HEK293 (cell line): ENCODE measurements around the gene ZXDC.

Experiments
- CTCF ChIA-PET: fragments of 350-600 bp; formaldehyde crosslinking; extraction: SDS; loops from one replicate; lab custom pipeline; 2021; ENCODE audit warnings: antibody characterized with exemption; lab: Yijun Ruan, JAX
- POLR2A ChIA-PET: fragments of 300-600 bp; formaldehyde crosslinking; extraction: SDS; loops from one replicate; lab custom pipeline; 2020; ENCODE audit warnings: antibody characterized with exemption, inconsistent platforms; lab: Yijun Ruan, JAX
- H3K27ac ChIP-seq: fragments of 200-500 bp; sonication (Bioruptor generic); 2 replicates; pipeline ENCODE4 v1.5.1; 2014; ENCODE audit warnings: low read depth, low read length, control low read depth, inconsistent platforms; ENCODE audit errors: extremely low read depth
- H3K36me3 ChIP-seq, 2 experiments: fragments of 200-500 bp in 1 of 2; sonication (Bioruptor generic) in 1 of 2; 1 replicate in 1 of 2; 2 replicates in 1 of 2; pipeline ENCODE4 v1.5.1; 2014 to 2017; ENCODE audit warnings: inconsistent platforms in 2 of 2, low read length in 2 of 2; ENCODE audit not compliant: control insufficient read depth in 2 of 2, insufficient read depth in 1 of 2
- H3K4me1 ChIP-seq: fragments of 200-500 bp; sonication (Bioruptor generic); 2 replicates; pipeline ENCODE4 v1.5.1; 2014; ENCODE audit warnings: mild to moderate bottlenecking, low read length, inconsistent platforms; ENCODE audit not compliant: control insufficient read depth, insufficient read depth
- H3K4me3 ChIP-seq: 2 replicates; pipeline ENCODE4 v1.5.1; 2011; ENCODE audit warnings: low read depth, mild to moderate bottlenecking, control low read depth, low read length, moderate library complexity
- H3K9me3 ChIP-seq: fragments of 200-500 bp; sonication (Bioruptor generic); 2 replicates; pipeline ENCODE4 v1.5.1; 2014; ENCODE audit warnings: low read depth, low read length, inconsistent platforms; ENCODE audit not compliant: control insufficient read depth, insufficient read depth
- BCL11A ChIP-seq: fragments of 450-650 bp; formaldehyde crosslinking; IDR thresholded peaks from 2 replicates; pipeline ENCODE4 v1.5.1; 2016; ENCODE audit warnings: low read depth, missing biosample characterization, missing genetic modification characterization
- EGR2 ChIP-seq: fragments of 450-650 bp; formaldehyde crosslinking; IDR thresholded peaks from 2 replicates; pipeline ENCODE4 v1.5.1; 2016; ENCODE audit warnings: low read depth, missing biosample characterization, missing genetic modification characterization
- GLI4 ChIP-seq: fragments of 450-650 bp; formaldehyde crosslinking; IDR thresholded peaks from 2 replicates; pipeline ENCODE4 v1.5.1; 2016; ENCODE audit warnings: missing biosample characterization, missing genetic modification characterization
- KLF16 ChIP-seq: fragments of 450-650 bp; formaldehyde crosslinking; IDR thresholded peaks from 2 replicates; pipeline ENCODE4 v1.5.1; 2017; ENCODE audit warnings: missing biosample characterization, missing genetic modification characterization
- KLF9 ChIP-seq: fragments of 450-650 bp; formaldehyde crosslinking; IDR thresholded peaks from 2 replicates; pipeline ENCODE4 v1.5.1; 2016; ENCODE audit warnings: missing biosample characterization, missing genetic modification characterization, low read depth
- SCRT1 ChIP-seq: fragments of 450-650 bp; formaldehyde crosslinking; IDR thresholded peaks from 2 replicates; pipeline ENCODE4 v1.5.1; 2016; ENCODE audit warnings: missing biosample characterization, missing genetic modification characterization, borderline replicate concordance
- SCRT2 ChIP-seq: fragments of 450-650 bp; formaldehyde crosslinking; IDR thresholded peaks from 2 replicates; pipeline ENCODE4 v1.5.1; 2016; ENCODE audit warnings: missing biosample characterization, missing genetic modification characterization
- ZBTB17 ChIP-seq: fragments of 450-650 bp; formaldehyde crosslinking; IDR thresholded peaks from 2 replicates; pipeline ENCODE4 v1.5.1; 2016; ENCODE audit warnings: missing biosample characterization, missing genetic modification characterization
- ZBTB20 ChIP-seq: fragments of 450-650 bp; formaldehyde crosslinking; IDR thresholded peaks from 2 replicates; pipeline ENCODE4 v1.5.1; 2016; ENCODE audit warnings: missing biosample characterization, missing genetic modification characterization
- ZBTB48 ChIP-seq: fragments of 450-650 bp; formaldehyde crosslinking; IDR thresholded peaks from 2 replicates; pipeline ENCODE4 v1.5.1; 2016; ENCODE audit warnings: missing biosample characterization, missing genetic modification characterization
- ZFHX2 ChIP-seq: fragments of 450-650 bp; formaldehyde crosslinking; conservative IDR thresholded peaks from 2 replicates; pipeline ENCODE4 v1.5.1; 2016; ENCODE audit warnings: missing biosample characterization, missing genetic modification characterization
- ZNF146 ChIP-seq: fragments of 450-650 bp; formaldehyde crosslinking; IDR thresholded peaks from 2 replicates; pipeline ENCODE4 v1.5.1; 2016; ENCODE audit warnings: missing biosample characterization, missing genetic modification characterization
- ZNF214 ChIP-seq: fragments of 450-650 bp; formaldehyde crosslinking; IDR thresholded peaks from 2 replicates; pipeline ENCODE4 v1.5.1; 2017; ENCODE audit warnings: missing biosample characterization, mild to moderate bottlenecking, missing genetic modification characterization, borderline replicate concordance
- ZNF239 ChIP-seq: fragments of 450-650 bp; formaldehyde crosslinking; IDR thresholded peaks from 2 replicates; pipeline ENCODE4 v1.5.1; 2016; ENCODE audit warnings: missing biosample characterization, missing genetic modification characterization
- ZNF274 ChIP-seq, 2 experiments: fragments of 200-500 bp in 1 of 2; fragments of 450-650 bp in 1 of 2; sonication (Bioruptor generic) in 1 of 2; formaldehyde crosslinking in 1 of 2; IDR thresholded peaks; 2 replicates each; pipeline versions ENCODE4 v1.5.1 to v1.6.1; 2014 to 2016; ENCODE audit warnings: borderline replicate concordance in 1 of 2, inconsistent platforms in 1 of 2, low read length in 1 of 2, missing biosample characterization in 1 of 2, missing genetic modification characterization in 1 of 2
- ZNF394 ChIP-seq: fragments of 450-650 bp; formaldehyde crosslinking; IDR thresholded peaks from 2 replicates; pipeline ENCODE4 v1.5.1; 2016; ENCODE audit warnings: missing biosample characterization, missing genetic modification characterization, mild to moderate bottlenecking, moderate library complexity, borderline replicate concordance
- ZNF596 ChIP-seq: fragments of 450-650 bp; IDR thresholded peaks from 2 replicates; pipeline ENCODE4 v1.5.0; 2018; ENCODE audit warnings: missing biosample characterization, mild to moderate bottlenecking, missing genetic modification characterization, moderate library complexity
- ZSCAN30 ChIP-seq: fragments of 450-650 bp; IDR thresholded peaks from 2 replicates; pipeline ENCODE4 v1.5.1; 2018; ENCODE audit warnings: missing biosample characterization, mild to moderate bottlenecking, missing genetic modification characterization, moderate library complexity
- TF ChIP-seq, protein P1 (sequence below): fragments of 450-650 bp; formaldehyde crosslinking; IDR thresholded peaks from 2 replicates; pipeline ENCODE4 v1.5.1; 2016; ENCODE audit warnings: missing biosample characterization, missing genetic modification characterization
- TF ChIP-seq, protein P2 (sequence below): fragments of 450-650 bp; formaldehyde crosslinking; IDR thresholded peaks from 2 replicates; pipeline ENCODE4 v1.5.1; 2016; ENCODE audit warnings: missing biosample characterization, missing genetic modification characterization
- TF ChIP-seq, protein P3 (sequence below): fragments of 450-650 bp; formaldehyde crosslinking; IDR thresholded peaks from 2 replicates; pipeline ENCODE4 v1.5.1; 2016; ENCODE audit warnings: missing biosample characterization, missing genetic modification characterization
- TF ChIP-seq, protein P4 (sequence below): fragments of 450-650 bp; formaldehyde crosslinking; IDR thresholded peaks from 2 replicates; pipeline ENCODE4 v1.5.1; 2017; ENCODE audit warnings: missing biosample characterization, mild to moderate bottlenecking, missing genetic modification characterization, moderate library complexity
- TF ChIP-seq, protein P5 (sequence below): fragments of 450-650 bp; formaldehyde crosslinking; IDR thresholded peaks from 2 replicates; pipeline ENCODE4 v1.5.1; 2016; ENCODE audit warnings: missing biosample characterization, missing genetic modification characterization
- TF ChIP-seq, protein P6 (sequence below): fragments of 450-650 bp; formaldehyde crosslinking; IDR thresholded peaks from 2 replicates; pipeline ENCODE4 v1.5.1; 2016; ENCODE audit warnings: missing biosample characterization, missing genetic modification characterization

The ZXDC gene

DNA sequence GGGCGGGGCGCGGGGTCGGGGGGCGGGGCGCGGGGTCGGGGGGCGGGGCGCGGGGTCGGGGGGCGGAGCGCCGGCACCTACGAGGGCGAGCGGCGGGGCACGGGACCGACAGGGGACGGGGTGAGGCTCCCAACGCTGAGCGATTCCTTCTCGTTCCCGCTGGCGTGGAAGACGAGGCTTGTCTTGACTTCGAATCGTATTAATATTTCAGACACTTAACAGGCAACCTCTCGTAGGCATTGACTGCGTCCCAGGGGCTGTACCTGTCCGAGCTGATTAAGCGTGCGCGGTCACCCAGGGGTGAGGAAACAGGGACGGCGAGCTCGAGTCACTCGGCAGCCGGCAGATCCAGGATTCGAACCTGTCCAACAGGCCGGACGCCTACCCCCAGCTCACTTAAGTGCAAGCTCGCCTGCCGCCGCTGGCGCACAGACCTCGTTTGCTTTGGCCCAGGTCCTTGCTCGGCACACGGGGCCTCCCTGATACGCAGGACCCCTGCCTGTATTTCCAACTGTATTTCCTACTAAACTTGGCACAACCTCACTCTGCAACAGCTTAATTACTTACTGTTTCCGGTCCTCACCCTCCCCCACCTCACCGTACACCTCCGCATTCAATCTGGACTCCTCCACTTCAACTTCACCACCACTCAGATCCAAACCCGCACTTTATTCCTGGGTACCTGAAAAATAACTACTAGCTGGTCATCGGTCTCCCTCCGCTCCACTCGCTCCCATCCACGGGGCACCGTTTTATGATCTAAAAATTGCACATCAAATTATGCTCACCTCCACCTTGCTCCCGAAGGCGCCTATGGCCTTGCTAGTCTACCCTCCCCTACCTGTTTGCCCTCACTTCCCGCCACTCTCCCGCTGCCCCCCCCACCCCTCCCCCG, 722 bp upstream of the ZXDC start (continued):
- peak; percentile 46; the same call in 1 of the 2 replicates for TF ChIP-seq ZBTB20 (tag by site-specific recombination)
- TF ChIP-seq, protein P1, sequence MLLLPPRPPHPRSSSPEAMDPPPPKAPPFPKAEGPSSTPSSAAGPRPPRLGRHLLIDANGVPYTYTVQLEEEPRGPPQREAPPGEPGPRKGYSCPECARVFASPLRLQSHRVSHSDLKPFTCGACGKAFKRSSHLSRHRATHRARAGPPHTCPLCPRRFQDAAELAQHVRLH (tag by site-specific recombination): peak; percentile 25; the same call in 1 of the 2 replicates
- TF ChIP-seq EGR2: peak; percentile 23; the same call in 1 of the 2 replicates
- TF ChIP-seq ZSCAN30 (tag by site-specific recombination): no peak
- peak; percentile 46; the same call in 1 of the 2 replicates for TF ChIP-seq ZFHX2 (tag by site-specific recombination)
- 0 out of 2 replicates have a peak, but pooled peaks have one; percentile 27 for TF ChIP-seq ZBTB48
- TF ChIP-seq, protein P2, sequence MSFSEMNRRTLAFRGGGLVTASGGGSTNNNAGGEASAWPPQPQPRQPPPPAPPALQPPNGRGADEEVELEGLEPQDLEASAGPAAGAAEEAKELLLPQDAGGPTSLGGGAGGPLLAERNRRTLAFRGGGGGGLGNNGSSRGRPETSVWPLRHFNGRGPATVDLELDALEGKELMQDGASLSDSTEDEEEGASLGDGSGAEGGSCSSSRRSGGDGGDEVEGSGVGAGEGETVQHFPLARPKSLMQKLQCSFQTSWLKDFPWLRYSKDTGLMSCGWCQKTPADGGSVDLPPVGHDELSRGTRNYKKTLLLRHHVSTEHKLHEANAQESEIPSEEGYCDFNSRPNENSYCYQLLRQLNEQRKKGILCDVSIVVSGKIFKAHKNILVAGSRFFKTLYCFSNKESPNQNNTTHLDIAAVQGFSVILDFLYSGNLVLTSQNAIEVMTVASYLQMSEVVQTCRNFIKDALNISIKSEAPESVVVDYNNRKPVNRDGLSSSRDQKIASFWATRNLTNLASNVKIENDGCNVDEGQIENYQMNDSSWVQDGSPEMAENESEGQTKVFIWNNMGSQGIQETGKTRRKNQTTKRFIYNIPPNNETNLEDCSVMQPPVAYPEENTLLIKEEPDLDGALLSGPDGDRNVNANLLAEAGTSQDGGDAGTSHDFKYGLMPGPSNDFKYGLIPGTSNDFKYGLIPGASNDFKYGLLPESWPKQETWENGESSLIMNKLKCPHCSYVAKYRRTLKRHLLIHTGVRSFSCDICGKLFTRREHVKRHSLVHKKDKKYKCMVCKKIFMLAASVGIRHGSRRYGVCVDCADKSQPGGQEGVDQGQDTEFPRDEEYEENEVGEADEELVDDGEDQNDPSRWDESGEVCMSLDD (tag by site-specific recombination): no peak
- no peak for TF ChIP-seq ZNF394 (tag by site-specific recombination)
- TF ChIP-seq KLF9: peak; percentile 13; the same call in 1 of the 2 replicates
- TF ChIP-seq, protein P3, sequence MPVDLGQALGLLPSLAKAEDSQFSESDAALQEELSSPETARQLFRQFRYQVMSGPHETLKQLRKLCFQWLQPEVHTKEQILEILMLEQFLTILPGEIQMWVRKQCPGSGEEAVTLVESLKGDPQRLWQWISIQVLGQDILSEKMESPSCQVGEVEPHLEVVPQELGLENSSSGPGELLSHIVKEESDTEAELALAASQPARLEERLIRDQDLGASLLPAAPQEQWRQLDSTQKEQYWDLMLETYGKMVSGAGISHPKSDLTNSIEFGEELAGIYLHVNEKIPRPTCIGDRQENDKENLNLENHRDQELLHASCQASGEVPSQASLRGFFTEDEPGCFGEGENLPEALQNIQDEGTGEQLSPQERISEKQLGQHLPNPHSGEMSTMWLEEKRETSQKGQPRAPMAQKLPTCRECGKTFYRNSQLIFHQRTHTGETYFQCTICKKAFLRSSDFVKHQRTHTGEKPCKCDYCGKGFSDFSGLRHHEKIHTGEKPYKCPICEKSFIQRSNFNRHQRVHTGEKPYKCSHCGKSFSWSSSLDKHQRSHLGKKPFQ (tag by site-specific recombination): no peak
- peak; percentile 94 for TF ChIP-seq ZBTB17 (tag by site-specific recombination)

DNA sequence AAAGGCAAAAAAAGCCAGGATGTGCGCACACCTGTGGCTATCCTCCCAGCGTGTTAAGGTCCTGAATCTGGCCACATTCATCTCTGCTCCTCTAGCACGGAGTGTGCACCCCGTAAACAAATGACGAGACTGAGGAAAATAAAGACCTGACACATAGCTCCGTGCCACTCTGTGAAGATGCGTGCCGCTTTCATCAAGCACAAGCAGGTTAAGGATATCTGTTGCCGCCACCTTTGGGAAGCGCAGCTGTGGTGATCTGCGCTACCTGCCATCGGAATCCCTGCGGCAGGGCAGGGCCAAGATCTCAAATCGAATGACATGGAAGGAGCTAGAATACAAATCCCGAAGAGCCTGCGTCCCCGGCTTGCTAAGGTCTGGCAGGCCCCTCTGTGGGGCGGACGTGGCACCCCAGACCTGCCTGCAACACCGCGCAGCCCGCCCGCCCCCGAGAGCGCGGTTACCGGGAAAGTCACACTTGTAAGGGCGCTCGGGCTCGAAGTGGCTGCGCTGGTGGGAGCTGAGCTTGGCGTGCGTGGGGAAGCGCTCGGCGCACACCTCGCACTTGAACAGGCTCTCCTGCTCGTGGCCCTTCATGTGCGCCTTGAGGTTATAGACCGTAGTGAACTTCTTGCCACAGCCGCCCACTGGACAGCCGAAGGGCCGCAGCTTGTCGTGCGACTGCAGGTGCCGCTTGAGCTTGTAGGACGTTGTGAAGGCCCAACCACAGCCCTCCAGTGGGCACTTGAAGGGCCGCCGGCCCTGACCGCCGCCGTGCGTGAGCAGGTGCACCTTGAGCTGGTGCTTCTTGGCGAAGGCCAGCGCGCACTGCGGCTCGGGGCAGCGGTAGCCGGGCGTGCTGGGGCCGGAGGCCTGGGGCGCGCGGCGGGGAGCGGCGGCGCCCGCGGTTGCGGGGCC, 936 bp downstream of the ZXDC start:
- Histone ChIP-seq H3K36me3 (peaks cover 8 to 24% of the 10 kb centered on the region in 2 experiments; a peak in 2 of 3 replicates), H3K4me1 (peaks cover 8% of the 10 kb centered on the region; the same call in 1 of the 2 replicates), H3K9me3 (no peaks in the 10 kb centered on the region), H3K27ac (peak overlapping the region; percentile 97), H3K4me3 (peak overlapping the region; percentile 84)
- ChIA-PET CTCF (no interaction called here), POLR2A (interaction anchor here (0.6 kb wide), 2 partner anchors 48 to 880 kb away, joined by 3 to 4 read pairs; no protein-coding TSS in a partner anchor)
- TF ChIP-seq, protein P4, sequence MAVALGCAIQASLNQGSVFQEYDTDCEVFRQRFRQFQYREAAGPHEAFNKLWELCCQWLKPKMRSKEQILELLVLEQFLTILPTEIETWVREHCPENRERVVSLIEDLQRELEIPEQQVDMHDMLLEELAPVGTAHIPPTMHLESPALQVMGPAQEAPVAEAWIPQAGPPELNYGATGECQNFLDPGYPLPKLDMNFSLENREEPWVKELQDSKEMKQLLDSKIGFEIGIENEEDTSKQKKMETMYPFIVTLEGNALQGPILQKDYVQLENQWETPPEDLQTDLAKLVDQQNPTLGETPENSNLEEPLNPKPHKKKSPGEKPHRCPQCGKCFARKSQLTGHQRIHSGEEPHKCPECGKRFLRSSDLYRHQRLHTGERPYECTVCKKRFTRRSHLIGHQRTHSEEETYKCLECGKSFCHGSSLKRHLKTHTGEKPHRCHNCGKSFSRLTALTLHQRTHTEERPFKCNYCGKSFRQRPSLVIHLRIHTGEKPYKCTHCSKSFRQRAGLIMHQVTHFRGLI (tag by site-specific recombination): no peak
- no peak for TF ChIP-seq ZNF214 (tag by site-specific recombination)
- no peak for TF ChIP-seq BCL11A (tag by site-specific recombination)
- TF ChIP-seq, protein P5, sequence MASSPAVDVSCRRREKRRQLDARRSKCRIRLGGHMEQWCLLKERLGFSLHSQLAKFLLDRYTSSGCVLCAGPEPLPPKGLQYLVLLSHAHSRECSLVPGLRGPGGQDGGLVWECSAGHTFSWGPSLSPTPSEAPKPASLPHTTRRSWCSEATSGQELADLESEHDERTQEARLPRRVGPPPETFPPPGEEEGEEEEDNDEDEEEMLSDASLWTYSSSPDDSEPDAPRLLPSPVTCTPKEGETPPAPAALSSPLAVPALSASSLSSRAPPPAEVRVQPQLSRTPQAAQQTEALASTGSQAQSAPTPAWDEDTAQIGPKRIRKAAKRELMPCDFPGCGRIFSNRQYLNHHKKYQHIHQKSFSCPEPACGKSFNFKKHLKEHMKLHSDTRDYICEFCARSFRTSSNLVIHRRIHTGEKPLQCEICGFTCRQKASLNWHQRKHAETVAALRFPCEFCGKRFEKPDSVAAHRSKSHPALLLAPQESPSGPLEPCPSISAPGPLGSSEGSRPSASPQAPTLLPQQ (tag by site-specific recombination): no peak
- TF ChIP-seq SCRT1 (tag by site-specific recombination): peak; percentile 79
- no peak for TF ChIP-seq ZNF274 (IDR thresholded peaks at IDR 0.05; ENCODE audit: low read length)
- no peak for TF ChIP-seq ZNF274 (tag by site-specific recombination; IDR thresholded peaks at IDR 0.05; ENCODE audit: borderline replicate concordance)
- TF ChIP-seq SCRT2 (tag by site-specific recombination): peak; percentile 86
- TF ChIP-seq ZNF239 (tag by site-specific recombination): no peak
- no peak for TF ChIP-seq ZNF146 (tag by site-specific recombination)
- no peak for TF ChIP-seq ZNF596 (tag by site-specific recombination)
- TF ChIP-seq, protein P6, sequence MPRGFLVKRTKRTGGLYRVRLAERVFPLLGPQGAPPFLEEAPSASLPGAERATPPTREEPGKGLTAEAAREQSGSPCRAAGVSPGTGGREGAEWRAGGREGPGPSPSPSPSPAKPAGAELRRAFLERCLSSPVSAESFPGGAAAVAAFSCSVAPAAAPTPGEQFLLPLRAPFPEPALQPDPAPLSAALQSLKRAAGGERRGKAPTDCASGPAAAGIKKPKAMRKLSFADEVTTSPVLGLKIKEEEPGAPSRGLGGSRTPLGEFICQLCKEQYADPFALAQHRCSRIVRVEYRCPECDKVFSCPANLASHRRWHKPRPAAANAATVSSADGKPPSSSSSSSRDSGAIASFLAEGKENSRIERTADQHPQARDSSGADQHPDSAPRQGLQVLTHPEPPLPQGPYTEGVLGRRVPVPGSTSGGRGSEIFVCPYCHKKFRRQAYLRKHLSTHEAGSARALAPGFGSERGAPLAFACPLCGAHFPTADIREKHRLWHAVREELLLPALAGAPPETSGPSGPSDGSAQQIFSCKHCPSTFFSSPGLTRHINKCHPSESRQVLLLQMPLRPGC: no peak
- TF ChIP-seq GLI4: no peak
- TF ChIP-seq KLF16 (tag by site-specific recombination): peak; percentile 36; the same call in 1 of the 2 replicates
